ENCODE results near the gene PAPPA. TPM values are rescaled to one million over a fixed set of nuclear protein-coding genes. Genes with fewer than 3 reads are reported as not detected.
A peak's percentile ranks its signal among the peaks of the same experiment; 100 is the strongest.

Gene PAPPA
- total and polyA plus RNA-seq, 9 of the 15 experiments (the other 6 are each of a cell fraction or from before 2014, with no cell fraction given), result 0.06 to 0.18 (median 0.11) TPM

GRCh38 chr9:116274293-116274692 lies 120.7 kb downstream of the PAPPA start (continued):
- no peak for TF ChIP-seq FUS (optimal IDR thresholded peaks at IDR 0.05; ENCODE audit: low read depth, low read length)
- TF ChIP-seq MAFK (IDR thresholded peaks at IDR 0.05; ENCODE audit: low read length), result no peak
- no peak for TF ChIP-seq ZNF589 (CRISPR knock-in tag; IDR thresholded peaks at IDR 0.05; ENCODE audit: low read depth)
- TF ChIP-seq ZNF707 (CRISPR knock-in tag; conservative IDR thresholded peaks at IDR 0.05), result no peak
- no peak for TF ChIP-seq PHF20 (IDR thresholded peaks at IDR 0.05; ENCODE audit: partially characterized antibody)
- TF ChIP-seq DPF2 (IDR thresholded peaks at IDR 0.05), result 0 out of 2 replicates have a peak, but pooled peaks have one; percentile 16
- 0 out of 2 replicates have a peak, but pooled peaks have one; percentile 9 for TF ChIP-seq PKNOX1 (IDR thresholded peaks at IDR 0.05)
- TF ChIP-seq HMG20A (CRISPR knock-in tag; conservative IDR thresholded peaks at IDR 0.05), result peak; percentile 75; the same call in 1 of the 2 replicates
- no peak for TF ChIP-seq ZNF79 (CRISPR knock-in tag; IDR thresholded peaks at IDR 0.05; ENCODE audit: low read depth)
- no peak for TF ChIP-seq ZNF766 (CRISPR knock-in tag; conservative IDR thresholded peaks at IDR 0.05)
- TF ChIP-seq MAFF (IDR thresholded peaks at IDR 0.05; ENCODE audit: low read length), result no peak
- no peak for TF ChIP-seq ZBTB34 (CRISPR knock-in tag; IDR thresholded peaks at IDR 0.05)
- peak; percentile 36; the same call in 1 of the 2 replicates for TF ChIP-seq CTBP1 (IDR thresholded peaks at IDR 0.05; ENCODE audit: borderline replicate concordance)
- no peak for TF ChIP-seq CBX5 (IDR thresholded peaks at IDR 0.05; ENCODE audit: borderline replicate concordance, low read depth)
- TF ChIP-seq ZNF740 (CRISPR knock-in tag; IDR thresholded peaks at IDR 0.05), result no peak
- TF ChIP-seq ZNF740 (tag; IDR thresholded peaks at IDR 0.05), result no peak
- TF ChIP-seq RHOXF2B (CRISPR knock-in tag; conservative IDR thresholded peaks at IDR 0.05), result no peak
- no peak for TF ChIP-seq ZNF639 (CRISPR knock-in tag; conservative IDR thresholded peaks at IDR 0.05 in 1 of 2, IDR thresholded peaks at IDR 0.05 in 1 of 2)
- no peak for TF ChIP-seq TFAP4 (CRISPR knock-in tag; IDR thresholded peaks at IDR 0.05; ENCODE audit: borderline replicate concordance)
